Fibroblast of lung (primary cell): ENCODE results near the gene FMN1.

ENCODE experiments used
- CTCF ChIP-seq, 2 donors: IDR thresholded peaks in 1 of 2; conservative IDR thresholded peaks in 1 of 2; 1 replicate in 1 of 2; 2 replicates in 1 of 2; pipeline ENCODE4 v1.5.1; 2011 to 2012; ENCODE audit warnings: low read length in 2 of 2, control low read depth in 1 of 2, inconsistent platforms in 1 of 2, low read depth in 1 of 2, mild to moderate bottlenecking in 1 of 2
- EZH2 ChIP-seq: IDR thresholded peaks from 2 replicates; pipeline ENCODE4 v1.5.1; 2012; ENCODE audit warnings: low read length, control low read depth, mild to moderate bottlenecking; ENCODE audit errors: missing control alignments

- TF ChIP-seq CTCF (conservative IDR thresholded peaks at IDR 0.05 in 1 of 2, IDR thresholded peaks at IDR 0.05 in 1 of 2; ENCODE audit: low read depth in 1 of 2, low read length in 2 of 2) = no peak
- no peak for TF ChIP-seq EZH2
Measured at GRCh38 chr15:32838820-32839219, 355.7 kb downstream of the FMN1 start.
